ENCODE measurements around the gene SPEN. TPM values are rescaled to one million over a fixed set of nuclear protein-coding genes. Genes with fewer than 3 reads are reported as not detected.
A peak's percentile ranks its signal among the peaks of the same experiment; 100 is the strongest.

The SPEN gene
- total and polyA plus RNA-seq, 10 of the 15 experiments (the other 5 are each of a cell fraction or from before 2014, with no cell fraction given), result 5.2 to 58.7 (median 20.1) TPM

DNA sequence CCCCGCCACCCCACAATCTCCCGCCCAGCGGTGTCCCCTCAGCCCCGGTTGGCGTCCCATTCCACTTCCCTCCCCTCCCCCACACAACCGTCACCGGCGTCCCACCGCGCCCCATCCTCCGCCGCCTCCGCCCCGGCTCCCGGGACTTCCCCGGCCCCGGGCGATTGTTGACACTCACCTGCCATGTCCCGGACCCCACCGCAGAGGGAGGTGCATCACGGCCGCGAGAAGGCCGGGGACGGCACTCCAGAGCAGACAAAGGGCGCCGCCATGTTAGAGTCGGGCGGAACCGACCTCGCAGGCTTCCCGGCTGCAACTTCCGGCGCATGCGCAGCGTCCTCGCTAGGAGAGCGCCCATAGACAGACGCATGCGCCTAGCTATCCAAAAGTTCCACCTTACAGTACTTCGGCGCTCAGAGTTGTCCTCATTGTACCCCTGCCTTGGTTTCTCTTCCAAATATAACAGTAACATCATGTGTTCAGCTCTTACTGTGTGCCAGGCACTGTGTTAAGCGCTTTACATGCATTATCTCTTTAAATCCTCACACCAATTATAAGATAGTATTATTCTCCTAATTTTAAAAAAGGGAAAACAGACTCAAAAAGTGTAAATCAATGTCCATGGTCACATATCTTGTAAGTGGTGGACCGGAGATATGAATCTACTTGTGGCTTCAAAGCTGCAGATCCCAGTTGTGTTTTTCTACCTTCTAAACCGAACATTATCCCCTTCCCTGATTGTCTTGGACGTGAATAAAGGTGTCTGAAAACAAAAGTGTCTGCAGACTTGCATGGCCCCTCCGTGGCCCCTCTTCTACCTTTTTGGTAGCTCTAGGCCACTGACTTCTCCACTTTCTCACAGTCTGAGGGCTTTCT is 128.5 kb downstream of the SPEN start, which contains the start of gene ZBTB17:
TSS of gene ZBTB17 (minus strand) at position 297 of the 876 bp plus-strand sequence. CDS start 27,606 bp downstream, outside the sequence.
- Histone ChIP-seq H3K9ac (ENCODE audit: control insufficient read depth, insufficient read depth, low read length) (peak within 1 kb of the TSS; percentile 70), H3K4me1 (ENCODE audit: control insufficient read depth, insufficient read depth, low read length) (peaks cover 4% of the 10 kb centered on the region), H3K4me3 (peak within 1 kb of the TSS; percentile 95), H3K9me3 (replicated peaks; ENCODE audit: control insufficient read depth, insufficient read depth, low read length) (peaks cover 5% of the 10 kb centered on the region; the same call in 2 of the 3 replicates), H4K20me1 (ENCODE audit: control insufficient read depth, insufficient read depth) (no peaks in the 10 kb centered on the region), H3K79me2 (ENCODE audit: control insufficient read depth, insufficient read depth, low read length) (peaks cover 20% of the 10 kb centered on the region), H3K4me2 (ENCODE audit: control insufficient read depth, insufficient read depth) (peak within 1 kb of the TSS; percentile 75), H3K36me3 (ENCODE audit: control insufficient read depth in 2 of 2, insufficient read depth in 2 of 2, low read length in 1 of 2) (peaks cover 5 to 12% of the 10 kb centered on the region in 2 experiments; a peak in 3 of 4 replicates), H2AFZ (ENCODE audit: control insufficient read depth, low read depth, low read length) (peak within 1 kb of the TSS; percentile 84), H3K27me3 (replicated peaks in 1 of 2; ENCODE audit: control insufficient read depth in 2 of 2, insufficient read depth in 2 of 2, low read length in 1 of 2) (no peaks in the 10 kb centered on the region), H3K27ac (ENCODE audit: control insufficient read depth, insufficient read depth) (peak within 1 kb of the TSS; percentile 80)
- ChIA-PET SMC1A (ENCODE audit: uncharacterized antibody, unreplicated experiment) (interaction anchor here (0.5 to 5.0 kb wide), 21 partner anchors 10 to 273 kb away, joined by 3 to 53 read pairs (median 6); partner anchors contain the start of gene SRARP), POLR2A (interaction anchor here (0.5 to 3.5 kb wide), 11 partner anchors 10 to 161 kb away, joined by 3 to 45 read pairs (median 5); partner anchors contain the start of gene SPEN), RAD21 (ENCODE audit: unreplicated experiment) (interaction anchor here (0.7 to 5.3 kb wide), 14 partner anchors 10 to 161 kb away, joined by 3 to 116 read pairs (median 10); partner anchors contain the start of gene SPEN), CTCF (interaction anchor here (0.6 to 5.1 kb wide), 9 partner anchors 13 to 184 kb away, joined by 3 to 68 read pairs (median 6); partner anchors contain the start of gene SRARP)
- DNase-seq (ENCODE audit: low read depth, low spot score), result peak; percentile 79
- peak; percentile 91 for FAIRE-seq
- intact Hi-C loops (cut with micrococcal nuclease; ENCODE audit: unreplicated experiment), result loop anchor here (1.0 to 10.0 kb wide), 3 partner anchors 10 to 451 kb away; partner anchors contain the start of genes CASP9 and DNAJC16
- in situ Hi-C loops (cut with MboI), result no loop called here
- BruUV-seq (replicated peaks), result no TSS peak
- peak; percentile 82 for ATAC-seq
- 8% methylated on average over 38 of the region's 47 CpGs for WGBS (ENCODE audit: insufficient coverage, insufficient replicate concordance, low lambda C conversion rate, missing lambda C conversion rate)
- TF ChIP-seq CBX5 (IDR thresholded peaks at IDR 0.05; ENCODE audit: low read depth) (no peak), RBBP5 (conservative IDR thresholded peaks at IDR 0.05) (peak; percentile 92; the same call in 1 of the 2 replicates), SMAD5 (IDR thresholded peaks at IDR 0.05; ENCODE audit: low read depth) (peak; percentile 34; the same call in 1 of the 2 replicates), ESRRA (IDR thresholded peaks at IDR 0.05; ENCODE audit: low read length) (no peak; the same call in 1 of the 2 replicates), SP1 (IDR thresholded peaks at IDR 0.05; ENCODE audit: low read depth, low read length) (peak; percentile 43), SMARCA5 (IDR thresholded peaks at IDR 0.05) (no peak), MTA2 (IDR thresholded peaks at IDR 0.05; ENCODE audit: low read depth) (no peak), RAD21 (IDR thresholded peaks at IDR 0.05; ENCODE audit: insufficient read depth, low read depth, low read length) (no peak)
- TF ChIP-seq, protein P1, sequence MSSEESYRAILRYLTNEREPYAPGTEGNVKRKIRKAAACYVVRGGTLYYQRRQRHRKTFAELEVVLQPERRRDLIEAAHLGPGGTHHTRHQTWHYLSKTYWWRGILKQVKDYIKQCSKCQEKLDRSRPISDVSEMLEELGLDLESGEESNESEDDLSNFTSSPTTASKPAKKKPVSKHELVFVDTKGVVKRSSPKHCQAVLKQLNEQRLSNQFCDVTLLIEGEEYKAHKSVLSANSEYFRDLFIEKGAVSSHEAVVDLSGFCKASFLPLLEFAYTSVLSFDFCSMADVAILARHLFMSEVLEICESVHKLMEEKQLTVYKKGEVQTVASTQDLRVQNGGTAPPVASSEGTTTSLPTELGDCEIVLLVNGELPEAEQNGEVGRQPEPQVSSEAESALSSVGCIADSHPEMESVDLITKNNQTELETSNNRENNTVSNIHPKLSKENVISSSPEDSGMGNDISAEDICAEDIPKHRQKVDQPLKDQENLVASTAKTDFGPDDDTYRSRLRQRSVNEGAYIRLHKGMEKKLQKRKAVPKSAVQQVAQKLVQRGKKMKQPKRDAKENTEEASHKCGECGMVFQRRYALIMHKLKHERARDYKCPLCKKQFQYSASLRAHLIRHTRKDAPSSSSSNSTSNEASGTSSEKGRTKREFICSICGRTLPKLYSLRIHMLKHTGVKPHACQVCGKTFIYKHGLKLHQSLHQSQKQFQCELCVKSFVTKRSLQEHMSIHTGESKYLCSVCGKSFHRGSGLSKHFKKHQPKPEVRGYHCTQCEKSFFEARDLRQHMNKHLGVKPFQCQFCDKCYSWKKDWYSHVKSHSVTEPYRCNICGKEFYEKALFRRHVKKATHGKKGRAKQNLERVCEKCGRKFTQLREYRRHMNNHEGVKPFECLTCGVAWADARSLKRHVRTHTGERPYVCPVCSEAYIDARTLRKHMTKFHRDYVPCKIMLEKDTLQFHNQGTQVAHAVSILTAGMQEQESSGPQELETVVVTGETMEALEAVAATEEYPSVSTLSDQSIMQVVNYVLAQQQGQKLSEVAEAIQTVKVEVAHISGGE (CRISPR knock-in tag; IDR thresholded peaks at IDR 0.05), result no peak
- TF ChIP-seq, protein P2, sequence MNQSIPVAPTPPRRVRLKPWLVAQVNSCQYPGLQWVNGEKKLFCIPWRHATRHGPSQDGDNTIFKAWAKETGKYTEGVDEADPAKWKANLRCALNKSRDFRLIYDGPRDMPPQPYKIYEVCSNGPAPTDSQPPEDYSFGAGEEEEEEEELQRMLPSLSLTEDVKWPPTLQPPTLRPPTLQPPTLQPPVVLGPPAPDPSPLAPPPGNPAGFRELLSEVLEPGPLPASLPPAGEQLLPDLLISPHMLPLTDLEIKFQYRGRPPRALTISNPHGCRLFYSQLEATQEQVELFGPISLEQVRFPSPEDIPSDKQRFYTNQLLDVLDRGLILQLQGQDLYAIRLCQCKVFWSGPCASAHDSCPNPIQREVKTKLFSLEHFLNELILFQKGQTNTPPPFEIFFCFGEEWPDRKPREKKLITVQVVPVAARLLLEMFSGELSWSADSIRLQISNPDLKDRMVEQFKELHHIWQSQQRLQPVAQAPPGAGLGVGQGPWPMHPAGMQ (IDR thresholded peaks at IDR 0.05; ENCODE audit: borderline replicate concordance), result no peak
- TF ChIP-seq, protein P3, sequence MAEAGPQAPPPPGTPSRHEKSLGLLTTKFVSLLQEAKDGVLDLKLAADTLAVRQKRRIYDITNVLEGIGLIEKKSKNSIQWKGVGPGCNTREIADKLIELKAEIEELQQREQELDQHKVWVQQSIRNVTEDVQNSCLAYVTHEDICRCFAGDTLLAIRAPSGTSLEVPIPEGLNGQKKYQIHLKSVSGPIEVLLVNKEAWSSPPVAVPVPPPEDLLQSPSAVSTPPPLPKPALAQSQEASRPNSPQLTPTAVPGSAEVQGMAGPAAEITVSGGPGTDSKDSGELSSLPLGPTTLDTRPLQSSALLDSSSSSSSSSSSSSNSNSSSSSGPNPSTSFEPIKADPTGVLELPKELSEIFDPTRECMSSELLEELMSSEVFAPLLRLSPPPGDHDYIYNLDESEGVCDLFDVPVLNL (IDR thresholded peaks at IDR 0.05; ENCODE audit: low read depth, low read length), result no peak
- TF ChIP-seq, protein P4, sequence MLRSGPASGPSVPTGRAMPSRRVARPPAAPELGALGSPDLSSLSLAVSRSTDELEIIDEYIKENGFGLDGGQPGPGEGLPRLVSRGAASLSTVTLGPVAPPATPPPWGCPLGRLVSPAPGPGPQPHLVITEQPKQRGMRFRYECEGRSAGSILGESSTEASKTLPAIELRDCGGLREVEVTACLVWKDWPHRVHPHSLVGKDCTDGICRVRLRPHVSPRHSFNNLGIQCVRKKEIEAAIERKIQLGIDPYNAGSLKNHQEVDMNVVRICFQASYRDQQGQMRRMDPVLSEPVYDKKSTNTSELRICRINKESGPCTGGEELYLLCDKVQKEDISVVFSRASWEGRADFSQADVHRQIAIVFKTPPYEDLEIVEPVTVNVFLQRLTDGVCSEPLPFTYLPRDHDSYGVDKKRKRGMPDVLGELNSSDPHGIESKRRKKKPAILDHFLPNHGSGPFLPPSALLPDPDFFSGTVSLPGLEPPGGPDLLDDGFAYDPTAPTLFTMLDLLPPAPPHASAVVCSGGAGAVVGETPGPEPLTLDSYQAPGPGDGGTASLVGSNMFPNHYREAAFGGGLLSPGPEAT (IDR thresholded peaks at IDR 0.05; ENCODE audit: low read depth), result peak; percentile 30; the same call in 1 of the 2 replicates
- TF ChIP-seq, protein P5, sequence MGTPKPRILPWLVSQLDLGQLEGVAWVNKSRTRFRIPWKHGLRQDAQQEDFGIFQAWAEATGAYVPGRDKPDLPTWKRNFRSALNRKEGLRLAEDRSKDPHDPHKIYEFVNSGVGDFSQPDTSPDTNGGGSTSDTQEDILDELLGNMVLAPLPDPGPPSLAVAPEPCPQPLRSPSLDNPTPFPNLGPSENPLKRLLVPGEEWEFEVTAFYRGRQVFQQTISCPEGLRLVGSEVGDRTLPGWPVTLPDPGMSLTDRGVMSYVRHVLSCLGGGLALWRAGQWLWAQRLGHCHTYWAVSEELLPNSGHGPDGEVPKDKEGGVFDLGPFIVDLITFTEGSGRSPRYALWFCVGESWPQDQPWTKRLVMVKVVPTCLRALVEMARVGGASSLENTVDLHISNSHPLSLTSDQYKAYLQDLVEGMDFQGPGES (IDR thresholded peaks at IDR 0.05), result no peak
